Measurements from ENCODE around the gene RAD51C.

Gene RAD51C

GRCh38 chr17:58734811-58735210 is 42.4 kb downstream of the RAD51C start:
- TF ChIP-seq CTCF (IDR thresholded peaks at IDR 0.05), result no peak

- TF ChIP-seq CTCF (IDR thresholded peaks at IDR 0.05), result no peak
Observed at GRCh38 chr17:58741121-58741625, 48.8 kb downstream of the RAD51C start.

- no peak for TF ChIP-seq CTCF (IDR thresholded peaks at IDR 0.05)
Observed at GRCh38 chr17:58747674-58748073, 55.3 kb downstream of the RAD51C start.

GRCh38 chr17:58753026-58753425 is 60.6 kb downstream of the RAD51C start:
- TF ChIP-seq CTCF (IDR thresholded peaks at IDR 0.05), result no peak

GRCh38 chr17:58755269-58755576 is 62.8 kb downstream of the RAD51C start:
- TF ChIP-seq CTCF (IDR thresholded peaks at IDR 0.05), result no peak

- no peak for TF ChIP-seq CTCF (IDR thresholded peaks at IDR 0.05)
Observed at GRCh38 chr17:58755577-58756245, 63.3 kb downstream of the RAD51C start, which contains the start of gene PPM1E. Gene PPM1E, plus strand, starts transcription at chr17:58755854.

GRCh38 chr17:58756246-58757161 is 64.1 kb downstream of the RAD51C start:
- TF ChIP-seq CTCF (IDR thresholded peaks at IDR 0.05), result no peak

Measured in LNCAP (cell line).